ENCODE results near the gene PGF. TPM values are rescaled to one million over a fixed set of nuclear protein-coding genes. Genes with fewer than 3 reads are reported as not detected.

Gene PGF
- total RNA-seq, 1 donor from 2014 or later, result 4.2 TPM

GRCh38 chr14:74912801-74913200 is 42.6 kb downstream of the PGF start:
- DNase-seq, result no peak
- intact Hi-C loops (cut with micrococcal nuclease), result loop anchor here (10.0 kb wide), 1 partner anchor 172 kb away; no protein-coding TSS in a partner anchor
- no peak overlapping the region for H3K4me3 ChIP-seq
- peaks cover 69% of the 10 kb centered on the region for H3K4me1 ChIP-seq
- TF ChIP-seq CTCF (IDR thresholded peaks at IDR 0.05; ENCODE audit: borderline replicate concordance), result no peak
- no peak overlapping the region for H3K27ac ChIP-seq (replicated peaks)
- H3K36me3 ChIP-seq, result no peaks in the 10 kb centered on the region
- no peaks in the 10 kb centered on the region for H3K27me3 ChIP-seq (ENCODE audit: low read depth)
- H3K9me3 ChIP-seq (replicated peaks), result no peaks in the 10 kb centered on the region

GRCh38 chr14:74912111-74912510 is 43.3 kb downstream of the PGF start:
- DNase-seq, result no peak
- Histone ChIP-seq H3K27me3 (ENCODE audit: low read depth) (no peaks in the 10 kb centered on the region), H3K27ac (replicated peaks) (no peak overlapping the region), H3K9me3 (replicated peaks) (no peaks in the 10 kb centered on the region), H3K4me1 (peaks cover 69% of the 10 kb centered on the region), H3K4me3 (no peak overlapping the region), H3K36me3 (no peaks in the 10 kb centered on the region)
- intact Hi-C loops (cut with micrococcal nuclease), result loop anchor here (10.0 kb wide), 1 partner anchor 173 kb away; no protein-coding TSS in a partner anchor
- no peak for TF ChIP-seq CTCF (IDR thresholded peaks at IDR 0.05; ENCODE audit: borderline replicate concordance)

GRCh38 chr14:74911704-74912103 is 43.7 kb downstream of the PGF start:
- TF ChIP-seq CTCF (IDR thresholded peaks at IDR 0.05; ENCODE audit: borderline replicate concordance), result no peak
- Histone ChIP-seq H3K4me1 (peaks cover 69% of the 10 kb centered on the region), H3K27me3 (ENCODE audit: low read depth) (no peaks in the 10 kb centered on the region), H3K4me3 (no peak overlapping the region), H3K36me3 (no peaks in the 10 kb centered on the region), H3K9me3 (replicated peaks) (no peaks in the 10 kb centered on the region), H3K27ac (replicated peaks) (no peak overlapping the region)
- intact Hi-C loops (cut with micrococcal nuclease), result loop anchor here (10.0 kb wide), 1 partner anchor 173 kb away; no protein-coding TSS in a partner anchor
- DNase-seq, result no peak

GRCh38 chr14:74911221-74911620 is 44.2 kb downstream of the PGF start:
- Histone ChIP-seq H3K4me3 (no peak overlapping the region), H3K27ac (replicated peaks) (no peak overlapping the region), H3K27me3 (ENCODE audit: low read depth) (no peaks in the 10 kb centered on the region), H3K36me3 (no peaks in the 10 kb centered on the region), H3K9me3 (replicated peaks) (no peaks in the 10 kb centered on the region), H3K4me1 (peaks cover 69% of the 10 kb centered on the region)
- intact Hi-C loops (cut with micrococcal nuclease), result loop anchor here (10.0 kb wide), 1 partner anchor 174 kb away; no protein-coding TSS in a partner anchor
- DNase-seq, result no peak
- TF ChIP-seq CTCF (IDR thresholded peaks at IDR 0.05; ENCODE audit: borderline replicate concordance), result no peak

GRCh38 chr14:74910556-74910955 is 44.8 kb downstream of the PGF start:
- H3K27me3 ChIP-seq (ENCODE audit: low read depth), result no peaks in the 10 kb centered on the region
- peaks cover 69% of the 10 kb centered on the region for H3K4me1 ChIP-seq
- intact Hi-C loops (cut with micrococcal nuclease), result loop anchor here (10.0 kb wide), 1 partner anchor 174 kb away; no protein-coding TSS in a partner anchor
- H3K4me3 ChIP-seq, result no peak overlapping the region
- no peaks in the 10 kb centered on the region for H3K36me3 ChIP-seq
- no peak for TF ChIP-seq CTCF (IDR thresholded peaks at IDR 0.05; ENCODE audit: borderline replicate concordance)
- H3K9me3 ChIP-seq (replicated peaks), result no peaks in the 10 kb centered on the region
- no peak for DNase-seq
- H3K27ac ChIP-seq (replicated peaks), result no peak overlapping the region

Measured in left ventricle myocardium inferior (tissue), 1 donor.